ENCODE measurements around the gene FURIN.
A peak's percentile ranks its signal among the peaks of the same experiment; 100 is the strongest.
"Not testable (repeated sequence)": the region's sequence is repeated elsewhere in the genome, so short reads cannot be mapped to it uniquely, and the experiment has no call there.

The FURIN gene

GRCh38 chr15:90883976-90884718 lies 15.8 kb downstream of the FURIN start, which contains the start of gene FES:
FES (plus strand) TSS chr15:90884504; CDS start chr15:90885046, 542 bp downstream.
- DNase-seq = no peak

DNA sequence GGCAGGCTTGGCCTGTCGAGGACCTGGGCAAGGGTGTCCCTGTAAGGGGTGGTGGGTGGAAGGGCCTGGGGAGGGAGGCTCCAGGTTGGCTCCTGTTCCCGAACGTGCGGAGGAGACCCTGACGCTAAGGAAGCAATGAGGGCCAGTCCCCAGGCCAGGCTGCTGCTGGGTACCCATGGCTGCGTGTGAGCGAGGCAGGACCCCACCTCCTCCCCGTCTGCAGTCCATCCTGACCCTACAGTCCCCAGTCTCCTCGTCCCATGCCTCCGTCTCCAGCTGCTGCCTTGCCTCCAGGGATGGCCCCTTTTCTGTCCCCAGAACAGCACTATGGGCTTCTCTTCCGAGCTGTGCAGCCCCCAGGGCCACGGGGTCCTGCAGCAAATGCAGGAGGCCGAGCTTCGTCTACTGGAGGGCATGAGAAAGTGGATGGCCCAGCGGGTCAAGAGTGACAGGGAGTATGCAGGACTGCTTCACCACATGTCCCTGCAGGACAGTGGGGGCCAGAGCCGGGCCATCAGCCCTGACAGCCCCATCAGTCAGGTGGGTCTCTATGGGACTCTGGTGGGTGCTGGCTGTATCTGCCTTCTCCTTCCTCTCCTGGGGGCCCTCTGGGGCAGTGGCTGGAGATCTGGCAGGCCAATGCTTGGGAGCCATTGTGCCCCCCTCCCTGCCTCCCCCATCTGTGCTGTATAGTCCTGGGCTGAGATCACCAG lies 16.5 kb downstream of the FURIN start:
- no peak for DNase-seq

DNA sequence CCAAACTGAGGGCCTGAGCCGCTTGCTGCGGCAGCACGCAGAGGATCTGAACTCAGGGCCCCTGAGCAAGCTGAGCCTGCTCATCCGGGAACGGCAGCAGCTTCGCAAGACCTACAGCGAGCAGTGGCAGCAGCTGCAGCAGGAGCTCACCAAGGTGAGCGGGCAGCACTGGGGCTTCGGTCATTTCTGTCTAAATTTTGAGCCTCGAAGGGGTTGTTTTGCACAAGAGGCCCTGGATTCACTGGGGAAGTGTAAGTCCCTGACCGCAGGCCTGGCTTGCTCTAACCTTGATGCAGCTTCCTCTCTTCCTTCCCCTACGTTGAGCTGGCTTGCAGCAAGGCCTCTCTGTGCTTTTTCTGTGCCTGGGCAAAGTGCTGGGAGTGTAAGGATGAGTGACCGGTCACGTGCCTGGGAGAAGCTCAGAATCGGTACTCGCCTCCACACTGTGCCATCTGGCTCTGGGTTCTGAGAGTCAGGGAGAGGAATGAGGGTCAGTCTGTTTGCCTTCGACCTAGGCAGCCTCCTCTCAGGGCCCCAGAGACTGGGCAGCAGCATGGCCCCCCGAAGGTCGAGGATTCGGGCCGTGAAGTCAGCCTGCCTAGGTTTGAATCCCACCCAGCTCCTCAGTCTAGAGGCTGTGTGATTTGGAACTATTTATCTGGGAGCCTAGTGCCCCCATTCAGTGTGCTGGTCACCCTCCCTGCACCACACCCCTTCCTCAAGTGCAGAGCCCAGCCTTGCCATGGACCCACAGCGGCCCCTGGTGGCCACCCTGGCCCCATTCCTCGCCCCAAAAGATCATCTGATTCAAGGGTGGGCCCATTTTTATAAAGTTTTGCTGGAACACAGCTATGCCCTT lies 17.3 kb downstream of the FURIN start:
- DNase-seq = no peak

GRCh38 chr15:90886291-90886614 lies 17.9 kb downstream of the FURIN start:
- no peak for DNase-seq

DNA sequence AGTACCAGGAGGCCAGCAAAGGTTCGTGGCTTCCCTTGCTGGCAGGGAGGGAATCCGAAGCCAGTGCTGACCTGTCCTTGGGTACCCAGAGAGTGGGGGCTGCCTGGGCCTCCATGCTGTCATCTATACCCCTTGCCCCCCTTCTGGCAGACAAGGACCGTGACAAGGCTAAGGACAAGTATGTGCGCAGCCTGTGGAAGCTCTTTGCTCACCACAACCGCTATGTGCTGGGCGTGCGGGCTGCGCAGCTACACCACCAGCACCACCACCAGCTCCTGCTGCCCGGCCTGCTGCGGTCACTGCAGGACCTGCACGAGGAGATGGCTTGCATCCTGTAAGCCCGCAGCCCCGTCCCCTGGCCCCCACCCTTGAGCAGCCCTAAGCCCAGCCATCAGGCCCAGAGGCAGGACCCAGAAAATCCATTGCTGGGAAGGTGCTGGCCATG lies 18.7 kb downstream of the FURIN start:
- no peak for DNase-seq

DNA sequence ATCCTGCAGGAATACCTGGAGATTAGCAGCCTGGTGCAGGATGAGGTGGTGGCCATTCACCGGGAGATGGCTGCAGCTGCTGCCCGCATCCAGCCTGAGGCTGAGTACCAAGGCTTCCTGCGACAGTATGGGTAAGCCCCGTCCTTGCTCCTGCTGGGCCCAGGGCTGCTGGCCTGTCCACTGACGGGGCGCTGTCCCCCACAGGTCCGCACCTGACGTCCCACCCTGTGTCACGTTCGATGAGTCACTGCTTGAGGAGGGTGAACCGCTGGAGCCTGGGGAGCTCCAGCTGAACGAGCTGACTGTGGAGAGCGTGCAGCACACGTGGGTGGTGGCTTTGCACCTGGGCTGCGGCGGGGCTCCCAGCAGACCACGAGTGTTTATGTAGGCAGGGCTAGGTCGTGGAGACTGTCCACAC lies 20.9 kb downstream of the FURIN start:
- no peak for DNase-seq

DNA sequence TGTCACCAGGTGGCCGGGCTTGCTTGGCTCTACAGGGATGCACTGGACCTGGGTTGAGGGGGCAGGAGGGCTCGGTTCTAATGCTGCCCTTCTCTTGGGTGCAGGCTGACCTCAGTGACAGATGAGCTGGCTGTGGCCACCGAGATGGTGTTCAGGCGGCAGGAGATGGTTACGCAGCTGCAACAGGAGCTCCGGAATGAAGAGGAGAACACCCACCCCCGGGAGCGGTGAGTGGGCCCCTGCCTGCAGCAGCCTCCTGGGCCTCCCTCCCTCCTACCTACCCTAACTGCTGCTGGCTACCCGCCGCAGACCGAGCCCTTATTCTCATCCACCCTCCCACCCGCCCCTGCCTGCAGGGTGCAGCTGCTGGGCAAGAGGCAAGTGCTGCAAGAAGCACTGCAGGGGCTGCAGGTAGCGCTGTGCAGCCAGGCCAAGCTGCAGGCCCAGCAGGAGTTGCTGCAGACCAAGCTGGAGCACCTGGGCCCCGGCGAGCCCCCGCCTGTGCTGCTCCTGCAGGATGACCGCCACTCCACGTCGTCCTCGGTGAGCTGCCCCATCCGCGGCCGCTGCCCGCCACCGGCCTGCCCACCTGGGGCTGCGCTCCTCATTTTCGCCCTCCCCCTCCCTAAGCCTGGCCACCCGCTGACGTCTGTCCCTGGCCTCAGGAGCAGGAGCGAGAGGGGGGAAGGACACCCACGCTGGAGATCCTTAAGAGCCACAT lies 21.5 kb downstream of the FURIN start:
- DNase-seq = no peak

DNA sequence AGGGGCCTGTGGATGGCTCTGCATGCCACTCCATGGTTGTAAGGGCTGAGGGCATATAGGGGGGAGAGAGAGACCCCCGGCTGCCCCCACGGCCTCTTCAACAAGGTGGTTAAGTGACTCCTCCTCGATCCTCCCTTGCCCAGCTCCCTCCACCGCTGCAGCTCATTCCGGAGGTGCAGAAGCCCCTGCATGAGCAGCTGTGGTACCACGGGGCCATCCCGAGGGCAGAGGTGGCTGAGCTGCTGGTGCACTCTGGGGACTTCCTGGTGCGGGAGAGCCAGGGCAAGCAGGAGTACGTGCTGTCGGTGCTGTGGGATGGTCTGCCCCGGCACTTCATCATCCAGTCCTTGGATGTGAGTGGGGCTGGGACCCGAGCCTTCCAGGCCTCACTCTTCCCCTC lies 22.5 kb downstream of the FURIN start:
- no peak for DNase-seq

DNA sequence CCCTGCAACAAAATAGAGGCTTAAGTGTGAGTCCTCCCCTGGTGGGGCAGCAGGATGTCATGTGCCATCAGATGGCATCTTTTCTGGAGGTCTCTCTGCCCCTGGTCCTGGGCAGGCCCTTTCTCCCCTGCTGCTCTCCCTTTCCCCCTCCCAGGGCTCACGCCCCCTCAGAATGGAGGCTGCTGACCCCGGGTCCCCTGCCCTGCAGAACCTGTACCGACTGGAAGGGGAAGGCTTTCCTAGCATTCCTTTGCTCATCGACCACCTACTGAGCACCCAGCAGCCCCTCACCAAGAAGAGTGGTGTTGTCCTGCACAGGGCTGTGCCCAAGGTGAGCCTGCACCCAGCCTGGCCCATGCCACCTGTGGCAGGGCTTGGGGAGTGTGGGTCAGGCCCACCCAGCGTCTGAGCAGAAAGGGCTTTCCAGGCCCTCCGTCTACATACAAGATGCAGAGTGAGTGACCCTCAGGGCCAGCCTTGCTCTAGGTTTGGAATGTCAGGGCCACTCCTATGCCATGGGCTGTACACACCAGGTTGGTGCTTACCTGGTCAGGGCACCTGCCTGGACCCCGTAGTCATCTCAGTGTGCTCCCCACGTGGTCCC lies 23.1 kb downstream of the FURIN start:
- no peak for DNase-seq

DNA sequence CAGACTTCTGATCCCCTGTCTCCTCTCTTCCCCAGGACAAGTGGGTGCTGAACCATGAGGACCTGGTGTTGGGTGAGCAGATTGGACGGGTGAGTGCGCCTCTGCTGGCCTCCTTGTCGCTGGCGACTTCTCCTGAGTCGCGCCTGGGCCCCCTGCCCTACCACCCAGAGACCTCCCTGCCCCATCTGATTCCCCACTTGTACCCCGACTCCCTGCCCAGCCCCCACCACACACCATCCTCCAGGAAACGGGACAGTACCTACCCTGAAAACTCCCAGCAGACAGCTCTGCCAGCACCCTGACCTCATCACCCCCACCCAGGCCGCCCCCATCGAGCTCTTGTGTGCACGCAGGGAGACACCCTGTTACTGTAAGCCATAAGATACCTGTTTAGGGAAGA lies 23.6 kb downstream of the FURIN start:
- no peak for DNase-seq

GRCh38 chr15:90892498-90893174 lies 24.2 kb downstream of the FURIN start:
- no peak for DNase-seq

DNA sequence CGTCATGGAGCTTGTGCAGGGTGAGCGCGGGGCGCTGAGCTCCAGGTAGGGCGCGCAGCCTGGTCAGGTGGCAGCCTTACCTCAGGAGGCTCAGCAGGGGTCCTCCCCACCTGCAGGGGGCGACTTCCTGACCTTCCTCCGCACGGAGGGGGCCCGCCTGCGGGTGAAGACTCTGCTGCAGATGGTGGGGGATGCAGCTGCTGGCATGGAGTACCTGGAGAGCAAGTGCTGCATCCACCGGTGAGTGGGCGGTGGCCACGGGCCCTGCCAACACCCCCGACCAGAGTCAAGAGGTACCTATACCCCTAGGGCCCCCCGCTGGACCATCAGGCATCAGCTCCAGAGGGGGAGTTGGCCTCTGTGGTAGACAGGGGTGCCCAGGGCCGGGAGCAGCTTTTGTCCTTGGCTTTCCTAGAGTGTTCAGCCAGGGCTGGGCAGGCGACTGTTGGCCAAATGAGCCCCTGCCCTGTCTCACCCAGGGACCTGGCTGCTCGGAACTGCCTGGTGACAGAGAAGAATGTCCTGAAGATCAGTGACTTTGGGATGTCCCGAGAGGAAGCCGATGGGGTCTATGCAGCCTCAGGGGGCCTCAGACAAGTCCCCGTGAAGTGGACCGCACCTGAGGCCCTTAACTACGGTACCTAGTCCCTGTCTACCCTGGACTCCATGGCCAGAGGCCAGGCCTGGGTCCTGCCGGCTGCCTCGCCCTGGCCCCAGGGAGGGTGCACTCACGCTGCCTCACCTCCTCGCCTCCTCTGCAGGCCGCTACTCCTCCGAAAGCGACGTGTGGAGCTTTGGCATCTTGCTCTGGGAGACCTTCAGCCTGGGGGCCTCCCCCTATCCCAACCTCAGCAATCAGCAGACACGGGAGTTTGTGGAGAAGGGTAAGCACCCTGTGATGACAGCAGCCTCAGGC lies 25.0 kb downstream of the FURIN start:
- no peak for DNase-seq

GRCh38 chr15:90895571-90896117 lies 27.3 kb downstream of the FURIN start:
- DNase-seq = peak; percentile 37

DNA sequence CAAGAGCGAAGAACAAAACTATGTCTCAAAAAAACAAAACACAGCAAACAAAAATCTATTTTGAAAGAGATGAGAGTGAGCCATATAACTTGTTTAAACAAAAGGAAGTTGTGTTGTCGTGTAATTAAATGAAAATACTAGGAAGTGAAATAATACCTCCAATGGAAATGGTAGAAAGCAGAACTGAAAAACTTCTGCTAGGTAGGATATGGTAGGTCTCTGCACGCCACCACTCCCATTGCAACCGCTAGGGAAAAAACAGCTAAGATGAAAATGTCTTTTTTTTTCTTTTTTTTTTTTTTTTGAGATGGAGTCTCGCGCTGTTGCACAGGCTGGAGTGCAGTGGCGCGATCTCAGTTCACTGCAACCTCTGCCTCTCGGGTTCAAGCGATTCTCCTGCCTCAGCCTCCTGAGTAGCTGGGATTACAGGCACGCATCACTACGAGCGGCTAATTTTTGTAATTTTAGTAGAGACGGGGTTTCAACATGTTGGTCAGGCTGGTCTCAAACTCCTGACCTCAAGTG lies 28.8 kb downstream of the FURIN start:
- not testable (repeated sequence) for DNase-seq

DNA sequence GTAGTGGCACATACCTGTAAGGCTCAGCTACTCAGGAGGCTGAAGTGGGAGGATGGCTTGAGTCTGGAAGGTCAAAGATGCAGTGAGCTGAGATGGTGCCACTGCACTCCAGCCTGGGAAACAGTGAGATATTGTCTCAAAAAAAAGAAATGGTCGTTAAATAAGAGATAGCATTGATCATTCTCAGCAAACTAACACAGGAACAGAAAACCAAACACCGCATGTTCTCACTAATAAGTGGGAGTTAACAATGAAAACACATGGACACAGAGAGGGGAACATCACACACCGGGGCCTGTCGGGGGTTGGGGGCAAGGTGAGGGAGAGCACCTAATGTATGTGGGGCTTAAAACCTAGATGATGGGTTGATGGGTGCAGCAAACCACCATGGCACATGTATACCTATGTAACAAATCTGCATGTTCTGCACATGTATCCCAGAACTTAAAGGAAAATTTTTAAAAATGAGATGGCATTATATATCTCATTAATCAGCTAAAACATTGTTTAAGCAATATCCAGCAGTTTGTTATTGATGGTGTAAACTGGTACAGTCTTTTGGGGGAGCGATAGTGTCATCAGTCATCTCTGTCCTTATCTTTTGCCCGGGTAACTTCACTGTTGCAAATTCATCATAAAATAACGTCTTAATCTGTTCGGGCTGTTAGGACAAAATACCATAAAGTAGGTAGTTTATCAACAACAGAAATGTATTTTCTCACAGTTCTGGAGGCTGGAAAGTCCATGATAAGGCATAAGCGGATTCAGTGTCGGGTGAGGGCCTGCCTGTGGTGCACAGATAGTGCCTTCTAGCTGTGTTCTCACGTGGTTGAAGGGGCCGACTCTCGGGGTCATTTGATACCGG lies 33.0 kb downstream of the FURIN start:
- no peak for DNase-seq

- peak; percentile 76 for DNase-seq
Observed at GRCh38 chr15:90902040-90902839, 33.9 kb downstream of the FURIN start.

DNA sequence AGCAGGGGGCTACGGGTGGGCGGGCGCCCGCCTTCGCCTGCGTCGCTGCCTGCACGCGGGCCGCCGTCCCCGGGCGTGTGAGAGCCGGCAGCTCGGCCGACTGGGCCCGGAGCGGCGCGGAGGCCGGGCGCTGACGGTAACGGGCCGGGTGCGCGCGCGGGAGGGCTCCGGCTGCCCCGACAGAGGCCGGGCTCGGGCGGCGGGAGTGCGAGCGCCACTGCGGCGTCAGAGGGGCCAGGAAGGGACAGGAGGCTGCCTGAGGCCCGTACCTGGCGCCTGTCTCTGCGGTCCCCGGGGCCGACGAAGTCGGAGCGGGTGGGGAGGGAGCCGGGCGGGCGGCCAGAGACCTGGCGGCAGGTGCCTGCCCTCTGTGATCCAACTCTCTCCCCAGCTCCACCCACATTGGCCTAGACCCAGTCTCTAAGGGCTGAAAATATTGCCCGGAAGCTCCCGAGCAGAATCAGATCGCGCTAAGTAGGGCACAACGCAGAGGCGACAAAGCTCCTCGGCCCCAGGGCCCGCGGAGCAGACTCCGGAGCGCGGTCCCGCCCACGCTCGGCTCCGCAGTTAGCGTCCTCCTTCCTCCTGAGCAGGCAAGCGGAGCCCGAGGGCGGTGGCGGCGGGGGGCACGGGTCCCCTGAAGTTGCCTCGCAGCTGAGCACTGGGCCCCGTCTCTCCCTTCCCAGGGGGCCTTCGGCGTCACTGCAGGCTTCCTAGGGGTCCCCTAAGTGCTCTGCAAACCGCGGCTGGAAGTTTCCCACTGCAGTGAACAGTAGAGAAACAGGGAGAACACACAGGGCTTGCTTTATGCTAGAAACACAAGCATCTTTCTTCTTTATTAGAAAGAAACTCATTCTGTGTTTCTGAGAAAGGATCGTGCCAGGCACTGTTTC lies 34.7 kb downstream of the FURIN start, which contains the start of gene MAN2A2:
Gene MAN2A2, plus strand, starts transcription at position 463 of the 893 bp plus-strand sequence. CDS start 906 bp downstream, outside the sequence.
- no peak for DNase-seq
